Measurements from ENCODE around the gene HDAC8.
"Not testable (repeated sequence)": the region's sequence is repeated elsewhere in the genome, so short reads cannot be mapped to it uniquely, and the experiment has no call there.

HDAC8 gene

GRCh38 chrX:72466493-72466892 lies 106.2 kb downstream of the HDAC8 start:
- TF ChIP-seq, protein P1, sequence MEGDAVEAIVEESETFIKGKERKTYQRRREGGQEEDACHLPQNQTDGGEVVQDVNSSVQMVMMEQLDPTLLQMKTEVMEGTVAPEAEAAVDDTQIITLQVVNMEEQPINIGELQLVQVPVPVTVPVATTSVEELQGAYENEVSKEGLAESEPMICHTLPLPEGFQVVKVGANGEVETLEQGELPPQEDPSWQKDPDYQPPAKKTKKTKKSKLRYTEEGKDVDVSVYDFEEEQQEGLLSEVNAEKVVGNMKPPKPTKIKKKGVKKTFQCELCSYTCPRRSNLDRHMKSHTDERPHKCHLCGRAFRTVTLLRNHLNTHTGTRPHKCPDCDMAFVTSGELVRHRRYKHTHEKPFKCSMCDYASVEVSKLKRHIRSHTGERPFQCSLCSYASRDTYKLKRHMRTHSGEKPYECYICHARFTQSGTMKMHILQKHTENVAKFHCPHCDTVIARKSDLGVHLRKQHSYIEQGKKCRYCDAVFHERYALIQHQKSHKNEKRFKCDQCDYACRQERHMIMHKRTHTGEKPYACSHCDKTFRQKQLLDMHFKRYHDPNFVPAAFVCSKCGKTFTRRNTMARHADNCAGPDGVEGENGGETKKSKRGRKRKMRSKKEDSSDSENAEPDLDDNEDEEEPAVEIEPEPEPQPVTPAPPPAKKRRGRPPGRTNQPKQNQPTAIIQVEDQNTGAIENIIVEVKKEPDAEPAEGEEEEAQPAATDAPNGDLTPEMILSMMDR (IDR thresholded peaks at IDR 0.05; ENCODE audit: extremely low read depth, insufficient read depth, missing control alignments): no peak
- in situ Hi-C loops (cut with MboI; ENCODE audit: low pct_unique_long_range_greater_than_20kb, low sequenced_read_pairs, unreplicated experiment): no loop called here
- no peak for DNase-seq (ENCODE audit: low spot score)

DNA sequence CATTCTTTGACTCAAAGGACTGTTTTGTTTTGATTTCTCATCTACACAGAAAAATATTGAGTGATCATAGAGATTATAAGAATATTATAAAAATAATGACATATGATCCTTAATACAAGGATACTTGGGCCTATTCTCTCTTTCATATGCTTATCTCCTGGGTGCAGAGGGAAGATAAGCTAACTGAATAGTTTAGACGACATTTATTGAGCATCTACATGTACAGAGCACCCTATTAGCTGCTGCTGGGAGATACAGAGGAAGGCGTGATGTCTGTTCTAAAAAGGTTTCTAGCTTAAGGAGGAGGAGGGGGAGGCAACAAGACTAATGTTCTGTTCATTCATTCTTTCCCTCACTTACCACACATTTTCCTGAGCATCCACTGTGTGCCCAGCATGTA lies 106.8 kb downstream of the HDAC8 start:
- DNase-seq (ENCODE audit: low spot score): no peak
- TF ChIP-seq, protein P1 (IDR thresholded peaks at IDR 0.05; ENCODE audit: extremely low read depth, insufficient read depth, missing control alignments): no peak
- in situ Hi-C loops (cut with MboI; ENCODE audit: low pct_unique_long_range_greater_than_20kb, low sequenced_read_pairs, unreplicated experiment): no loop called here

GRCh38 chrX:72461766-72462165 lies 110.9 kb downstream of the HDAC8 start:
- DNase-seq (ENCODE audit: low spot score): no peak
- in situ Hi-C loops (cut with MboI; ENCODE audit: low pct_unique_long_range_greater_than_20kb, low sequenced_read_pairs, unreplicated experiment): no loop called here
- TF ChIP-seq, protein P1 (IDR thresholded peaks at IDR 0.05; ENCODE audit: extremely low read depth, insufficient read depth, missing control alignments): no peak

DNA sequence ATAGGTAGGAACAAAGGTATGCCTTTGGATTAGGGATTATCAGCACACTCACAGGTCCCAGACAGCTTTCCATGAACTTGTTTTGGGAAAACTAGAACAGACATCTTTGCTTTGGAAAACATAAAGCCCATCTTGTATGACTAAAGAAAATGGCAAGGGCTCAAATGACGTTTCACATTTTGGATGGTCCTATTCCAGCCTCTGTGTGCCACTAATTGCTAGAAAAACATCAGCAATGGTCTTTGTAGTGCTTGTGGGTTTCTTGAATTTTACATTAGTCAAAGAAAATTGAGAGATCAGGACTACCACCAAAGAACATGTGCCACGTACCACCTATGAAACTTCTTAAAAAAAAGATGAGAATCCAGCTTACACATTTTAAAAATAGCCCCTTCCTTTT lies 111.4 kb downstream of the HDAC8 start:
- TF ChIP-seq, protein P1 (IDR thresholded peaks at IDR 0.05; ENCODE audit: extremely low read depth, insufficient read depth, missing control alignments): no peak
- in situ Hi-C loops (cut with MboI; ENCODE audit: low pct_unique_long_range_greater_than_20kb, low sequenced_read_pairs, unreplicated experiment): no loop called here
- no peak for DNase-seq (ENCODE audit: low spot score)

DNA sequence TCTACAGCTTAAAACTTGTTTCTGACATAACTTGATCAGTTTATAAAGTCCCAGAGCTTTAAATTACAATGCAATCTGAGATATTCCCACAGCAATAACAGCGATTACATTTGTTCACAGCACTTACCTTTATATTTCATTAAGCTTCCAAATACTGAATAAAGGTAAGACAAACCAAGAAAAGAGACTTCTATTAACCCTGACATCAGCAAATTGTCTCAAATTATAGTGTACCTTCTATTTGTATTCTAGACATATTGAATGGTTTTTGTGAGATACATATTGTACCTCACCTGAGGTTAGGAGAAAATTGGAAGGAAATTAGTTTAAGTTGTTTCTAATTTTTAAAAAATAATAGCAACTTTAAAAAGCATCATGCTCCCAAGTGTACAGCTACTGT lies 111.9 kb downstream of the HDAC8 start:
- in situ Hi-C loops (cut with MboI; ENCODE audit: low pct_unique_long_range_greater_than_20kb, low sequenced_read_pairs, unreplicated experiment): no loop called here
- DNase-seq (ENCODE audit: low spot score): no peak
- TF ChIP-seq, protein P1 (IDR thresholded peaks at IDR 0.05; ENCODE audit: extremely low read depth, insufficient read depth, missing control alignments): no peak

GRCh38 chrX:72449034-72449433 lies 123.6 kb downstream of the HDAC8 start:
- DNase-seq (ENCODE audit: low spot score); in situ Hi-C loops (cut with MboI; ENCODE audit: low pct_unique_long_range_greater_than_20kb, low sequenced_read_pairs, unreplicated experiment): not testable (repeated sequence)

GRCh38 chrX:72440764-72441163 lies 131.9 kb downstream of the HDAC8 start:
- in situ Hi-C loops (cut with MboI; ENCODE audit: low pct_unique_long_range_greater_than_20kb, low sequenced_read_pairs, unreplicated experiment); DNase-seq (ENCODE audit: low spot score): not testable (repeated sequence)

- in situ Hi-C loops (cut with MboI; ENCODE audit: low pct_unique_long_range_greater_than_20kb, low sequenced_read_pairs, unreplicated experiment): no loop called here
- no peak for DNase-seq (ENCODE audit: low spot score)
- TF ChIP-seq, protein P1 (IDR thresholded peaks at IDR 0.05; ENCODE audit: extremely low read depth, insufficient read depth, missing control alignments): no peak
Measured at GRCh38 chrX:72436010-72436409, 136.6 kb downstream of the HDAC8 start.

Measured in GM13977 (cell line).